ENCODE results near the gene PLCH1.

PLCH1 gene

GRCh38 chr3:155502630-155503029 is 242.2 kb downstream of the PLCH1 start:
- ATAC-seq: peak; percentile 62

GRCh38 chr3:155500194-155500818 is 244.6 kb downstream of the PLCH1 start:
- no peak for ATAC-seq
- TF ChIP-seq ZNF70 (CRISPR knock-in tag; IDR thresholded peaks at IDR 0.05) (no peak), TSHZ2 (CRISPR knock-in tag; IDR thresholded peaks at IDR 0.05) (no peak), CREB5 (CRISPR knock-in tag; IDR thresholded peaks at IDR 0.05; ENCODE audit: low read depth) (no peak), OSR1 (CRISPR knock-in tag; IDR thresholded peaks at IDR 0.05) (no peak), RARB (CRISPR knock-in tag; IDR thresholded peaks at IDR 0.05) (no peak), PPARA (CRISPR knock-in tag; IDR thresholded peaks at IDR 0.05; ENCODE audit: borderline replicate concordance) (no peak), POU6F1 (CRISPR knock-in tag; IDR thresholded peaks at IDR 0.05; ENCODE audit: borderline replicate concordance, low read depth) (no peak), SNAI2 (CRISPR knock-in tag; IDR thresholded peaks at IDR 0.05) (no peak), TCF4 (CRISPR knock-in tag; IDR thresholded peaks at IDR 0.05; ENCODE audit: borderline replicate concordance) (no peak)

More at GRCh38 chr3:155502630-155503029, 242.2 kb downstream of the PLCH1 start:
- TF ChIP-seq TSHZ2 (CRISPR knock-in tag; IDR thresholded peaks at IDR 0.05) (no peak), POU6F1 (CRISPR knock-in tag; IDR thresholded peaks at IDR 0.05; ENCODE audit: borderline replicate concordance, low read depth) (no peak; the same call in 1 of the 2 replicates), ISL1 (CRISPR knock-in tag; IDR thresholded peaks at IDR 0.05) (no peak), TCF4 (CRISPR knock-in tag; IDR thresholded peaks at IDR 0.05; ENCODE audit: borderline replicate concordance) (no peak), OSR1 (CRISPR knock-in tag; IDR thresholded peaks at IDR 0.05) (no peak), CSRNP3 (CRISPR knock-in tag; IDR thresholded peaks at IDR 0.05) (no peak), PATZ1 (CRISPR knock-in tag; IDR thresholded peaks at IDR 0.05; ENCODE audit: borderline replicate concordance) (no peak), ZC3H10 (CRISPR knock-in tag; IDR thresholded peaks at IDR 0.05) (no peak), ARNTL (CRISPR knock-in tag; IDR thresholded peaks at IDR 0.05; ENCODE audit: borderline replicate concordance, low read depth) (no peak), ESRRG (CRISPR knock-in tag; IDR thresholded peaks at IDR 0.05) (no peak), PPARA (CRISPR knock-in tag; IDR thresholded peaks at IDR 0.05; ENCODE audit: borderline replicate concordance) (no peak), ZNF8 (CRISPR knock-in tag; IDR thresholded peaks at IDR 0.05) (no peak), RARB (CRISPR knock-in tag; IDR thresholded peaks at IDR 0.05) (no peak), SNAI2 (CRISPR knock-in tag; IDR thresholded peaks at IDR 0.05) (no peak), BACH2 (CRISPR knock-in tag; IDR thresholded peaks at IDR 0.05; ENCODE audit: borderline replicate concordance) (no peak)
